GM21423 (cell line): Measurements from ENCODE around the gene ADAMTS2.
"Not testable (repeated sequence)": the region's sequence is repeated elsewhere in the genome, so short reads cannot be mapped to it uniquely, and the experiment has no call there.

Experiments used
- ATAC-seq: cut with Tn5 transposase; IDR thresholded peaks from one replicate; pipeline ENCODE4 v1.9.1; 2021; ENCODE audit warnings: mild to moderate bottlenecking, moderate library complexity; ENCODE audit not compliant: unreplicated experiment

Gene ADAMTS2

GRCh38 chr5:179298181-179298993 lies 46.9 kb downstream of the ADAMTS2 start:
- no peak for ATAC-seq

- no peak for ATAC-seq
Measured at GRCh38 chr5:179297486-179298180, 47.6 kb downstream of the ADAMTS2 start.

DNA sequence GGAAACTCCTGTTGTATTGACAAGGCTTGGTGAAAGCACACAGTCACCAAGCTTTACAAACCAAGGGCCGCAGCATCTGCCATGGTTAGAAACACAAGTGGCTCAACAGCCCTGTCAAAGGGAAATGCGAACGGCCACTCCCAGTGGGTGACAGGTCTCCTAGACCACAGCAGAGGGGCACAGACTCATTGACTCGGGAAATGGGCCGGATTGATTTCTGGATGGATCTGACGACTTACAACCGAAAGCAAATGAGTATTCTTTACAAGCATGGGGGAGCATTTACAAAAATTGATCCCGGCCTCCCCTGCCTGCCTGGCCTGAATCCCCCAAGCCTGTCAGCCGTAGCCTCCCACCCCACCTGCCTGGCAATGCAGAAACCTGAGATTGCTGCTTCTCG lies 48.2 kb downstream of the ADAMTS2 start:
- no peak for ATAC-seq

- no peak for ATAC-seq
Measured at GRCh38 chr5:179296150-179296821, 49.0 kb downstream of the ADAMTS2 start.

GRCh38 chr5:179295778-179296149 lies 49.5 kb downstream of the ADAMTS2 start:
- no peak for ATAC-seq

GRCh38 chr5:179294891-179295777 lies 50.1 kb downstream of the ADAMTS2 start:
- ATAC-seq = no peak

- ATAC-seq = no peak
Measured at GRCh38 chr5:179294131-179294780, 51.0 kb downstream of the ADAMTS2 start.

DNA sequence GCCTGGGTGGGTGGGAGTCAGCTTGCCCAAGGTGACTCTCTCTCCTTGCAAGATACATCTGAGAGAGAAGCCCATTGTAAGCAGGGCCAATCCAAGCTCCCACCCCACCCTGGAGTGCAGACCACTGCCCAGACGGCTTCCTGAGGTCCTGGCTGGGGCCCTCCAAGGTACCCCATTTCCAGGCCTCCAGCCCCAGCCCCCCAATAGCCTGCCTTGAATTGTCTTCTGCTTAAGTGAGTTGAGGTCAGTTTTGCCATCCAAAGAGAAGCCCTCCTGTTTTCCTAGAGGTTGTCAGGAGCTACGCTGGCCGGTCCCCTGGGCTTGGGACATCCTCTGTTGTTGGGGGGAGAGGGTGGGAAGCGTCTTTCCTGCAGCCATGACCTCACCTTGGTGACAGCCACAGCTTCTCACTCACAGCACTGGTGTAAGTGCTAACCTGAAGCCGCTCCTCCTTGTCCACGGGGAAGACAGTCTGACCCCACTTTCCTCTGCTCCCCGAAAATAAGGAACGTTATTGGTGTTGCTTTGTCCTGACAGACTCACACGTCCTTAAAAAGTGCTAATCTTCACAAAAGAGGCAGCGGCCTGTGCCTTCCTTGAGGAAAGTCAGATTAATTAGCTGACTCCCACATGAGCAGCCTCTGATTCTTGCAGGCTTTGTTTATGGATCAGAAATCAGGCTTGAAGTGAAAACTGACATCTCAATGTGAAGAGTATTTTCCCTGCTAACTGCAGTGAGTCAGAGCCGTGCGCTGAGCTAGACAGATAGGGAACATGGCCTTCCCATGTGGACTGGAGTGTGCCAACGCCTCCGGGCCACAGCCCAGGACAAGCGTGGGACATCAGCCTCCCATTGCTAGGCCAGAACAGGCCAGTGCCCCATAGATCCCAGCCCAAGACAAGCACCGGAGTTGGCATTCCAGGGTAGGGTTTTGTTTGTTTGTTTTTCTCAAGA lies 52.3 kb downstream of the ADAMTS2 start:
- no peak for ATAC-seq

DNA sequence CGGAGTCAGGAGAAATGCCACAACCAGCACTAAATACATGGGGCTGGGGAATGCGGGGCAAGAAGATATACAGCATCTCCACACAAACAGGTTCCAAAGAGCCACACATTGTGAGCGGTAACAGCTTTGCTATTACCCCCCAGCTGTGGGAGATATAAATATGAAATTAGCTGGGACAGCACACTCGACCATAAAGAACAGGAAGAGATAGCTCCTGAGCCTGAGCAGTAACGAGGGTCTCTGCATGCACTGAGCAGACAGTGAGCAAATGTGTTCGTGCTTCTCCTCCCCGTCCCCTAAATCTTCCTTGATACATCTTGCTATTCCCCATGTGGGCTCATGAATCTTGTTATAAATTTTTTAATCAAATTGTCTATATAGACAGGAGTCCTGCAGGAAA lies 53.1 kb downstream of the ADAMTS2 start:
- ATAC-seq = no peak

GRCh38 chr5:179290681-179291540 lies 54.4 kb downstream of the ADAMTS2 start:
- no peak for ATAC-seq

- no peak for ATAC-seq
Measured at GRCh38 chr5:179289756-179290385, 55.4 kb downstream of the ADAMTS2 start.

DNA sequence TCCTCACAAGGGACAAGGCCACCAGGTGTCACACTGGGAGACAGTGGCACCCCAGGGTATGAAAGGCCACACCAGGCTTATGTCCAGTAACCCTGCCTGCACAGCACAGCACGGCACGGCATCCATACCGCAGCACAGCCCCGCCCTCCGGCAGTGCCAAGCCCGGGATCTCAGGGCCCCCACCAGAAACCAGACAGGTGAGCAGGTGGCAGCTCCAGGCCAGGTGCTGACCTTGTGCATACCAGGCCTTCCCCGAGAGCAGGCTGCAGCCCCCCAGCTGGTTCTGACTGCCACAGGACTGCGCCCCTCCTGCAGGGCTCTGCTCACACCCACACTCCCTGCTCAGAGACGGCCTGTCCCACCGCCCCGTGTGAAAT lies 56.5 kb downstream of the ADAMTS2 start:
- no peak for ATAC-seq

- ATAC-seq = no peak
Measured at GRCh38 chr5:179288101-179288808, 57.0 kb downstream of the ADAMTS2 start.

DNA sequence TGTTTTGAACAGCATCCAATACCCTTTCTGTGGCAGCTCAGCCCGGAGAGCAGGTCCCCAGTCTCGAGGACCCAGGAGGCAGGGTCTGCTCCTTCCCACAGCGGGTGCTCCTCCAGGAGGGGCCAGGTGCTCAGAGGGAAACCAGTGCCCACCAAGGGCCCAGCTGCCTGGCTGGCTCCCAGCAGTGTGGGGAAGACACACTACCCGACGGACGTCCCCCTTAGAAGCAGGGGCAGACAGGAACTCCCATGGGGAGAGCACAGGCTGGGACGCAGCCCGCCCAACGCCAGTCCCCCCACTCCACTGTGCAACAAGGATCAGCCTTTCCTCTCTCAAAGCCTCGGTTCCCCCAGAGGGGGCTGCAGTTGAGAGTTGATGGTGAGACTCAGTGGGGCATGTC lies 57.6 kb downstream of the ADAMTS2 start:
- ATAC-seq = no peak

- ATAC-seq = no peak
Measured at GRCh38 chr5:179287071-179287470, 58.2 kb downstream of the ADAMTS2 start.

- not testable (repeated sequence) for ATAC-seq
Measured at GRCh38 chr5:179285776-179286162, 59.5 kb downstream of the ADAMTS2 start.
